K562 (cell line): ENCODE measurements around the gene ABR.
"Not testable (repeated sequence)": the region's sequence is repeated elsewhere in the genome, so short reads cannot be mapped to it uniquely, and the experiment has no call there.

Experiments used
- AFF4 ChIP-seq: sonication (generic); formaldehyde crosslinking; IDR thresholded peaks from 2 replicates; pipeline ENCODE4 v1.8.0; 2023; ENCODE audit warnings: mild to moderate bottlenecking, missing genetic modification reagents
- BACH1 ChIP-seq: fragments of 200-800 bp; sonication (Bioruptor generic); IDR thresholded peaks from 2 replicates; pipeline ENCODE4 v1.6.1; 2016; ENCODE audit warnings: missing genetic modification characterization, missing compliant biosample characterization
- BRCA1 ChIP-seq, 2 experiments: fragments of 450-650 bp in 1 of 2; sonication (generic) in 1 of 2; formaldehyde crosslinking in 1 of 2; IDR thresholded peaks; 2 replicates each; pipeline versions ENCODE4 v1.5.0 to v1.6.1; 2017 to 2020; ENCODE audit warnings: mild to moderate bottlenecking in 1 of 2, missing genetic modification reagents in 1 of 2
- CTCF ChIP-seq, 3 experiments: IDR thresholded peaks in 2 of 3; conservative IDR thresholded peaks in 1 of 3; 2 replicates each; pipeline ENCODE4 v1.5.1; 2011 to 2012; ENCODE audit warnings: low read length in 3 of 3, mild to moderate bottlenecking in 3 of 3, control low read depth in 2 of 3, improper control_type of control experiment in 1 of 3, inconsistent platforms in 1 of 3, low read depth in 1 of 3, mixed read lengths in 1 of 3, moderate library complexity in 1 of 3; ENCODE audit not compliant: insufficient read depth in 2 of 3
- EWSR1 ChIP-seq: fragments of 450-650 bp; IDR thresholded peaks from 2 replicates; pipeline ENCODE4 v1.6.1; 2018; ENCODE audit warnings: borderline replicate concordance, mild to moderate bottlenecking, low read depth, moderate library complexity; ENCODE audit not compliant: partially characterized antibody
- IRF2 ChIP-seq: sonication (generic); formaldehyde crosslinking; IDR thresholded peaks from 2 replicates; pipeline ENCODE4 v1.8.1; 2022; ENCODE audit warnings: mild to moderate bottlenecking, missing genetic modification reagents
- NFYB ChIP-seq: IDR thresholded peaks from 2 replicates; pipeline ENCODE4 v1.6.1; 2011; ENCODE audit warnings: mild to moderate bottlenecking, moderate library complexity; ENCODE audit not compliant: insufficient read length; ENCODE audit errors: extremely low read depth
- POLR2AphosphoS2 ChIP-seq: IDR thresholded peaks from 2 replicates; pipeline ENCODE4 v1.6.1; 2012; ENCODE audit warnings: low read length, improper control_type of control experiment
- RBM39 ChIP-seq: fragments of 200-400 bp; formaldehyde crosslinking; optimal IDR thresholded peaks from 2 replicates; pipeline ENCODE3; 2018; ENCODE audit warnings: low read depth, low read length
- TAF1 ChIP-seq: IDR thresholded peaks from 2 replicates; pipeline ENCODE4 v1.6.1; 2011; ENCODE audit warnings: mild to moderate bottlenecking, low read length, moderate library complexity; ENCODE audit not compliant: insufficient read depth, control insufficient read depth, severe bottlenecking; ENCODE audit errors: extremely low read depth
- ZNF436 ChIP-seq: fragments of 250-450, 450-650 bp; sonication (Bioruptor Pico); formaldehyde crosslinking; IDR thresholded peaks from 2 replicates; pipeline ENCODE4 v1.7.0; 2020; ENCODE audit warnings: mild to moderate bottlenecking

- TF ChIP-seq RBM39; POLR2AphosphoS2; ZNF436 (CRISPR knock-in tag); EWSR1; BRCA1 (IDR thresholded peaks at IDR 0.05); BRCA1 (CRISPR knock-in tag; IDR thresholded peaks at IDR 0.05); CTCF (IDR thresholded peaks at IDR 0.05 in 2 of 3, conservative IDR thresholded peaks at IDR 0.05 in 1 of 3; ENCODE audit: insufficient read depth in 2 of 3, low read depth in 1 of 3, low read length in 3 of 3); TAF1; BACH1 (tag); IRF2 (CRISPR knock-in tag); NFYB; AFF4 (CRISPR knock-in tag): not testable (repeated sequence)
These were observed 58.4 kb downstream of the ABR start for GRCh38 chr17:1121442-1121817.
